GM21576 (cell line): ENCODE results near the gene SYNE1.
A peak's percentile ranks its signal among the peaks of the same experiment; 100 is the strongest.
"Not testable (repeated sequence)": the region's sequence is repeated elsewhere in the genome, so short reads cannot be mapped to it uniquely, and the experiment has no call there.

Source experiments
- ATAC-seq: cut with Tn5 transposase; IDR thresholded peaks from one replicate; pipeline ENCODE4 v1.9.1; 2021; ENCODE audit warnings: mild to moderate bottlenecking, moderate library complexity; ENCODE audit not compliant: unreplicated experiment

SYNE1 gene, protein sequence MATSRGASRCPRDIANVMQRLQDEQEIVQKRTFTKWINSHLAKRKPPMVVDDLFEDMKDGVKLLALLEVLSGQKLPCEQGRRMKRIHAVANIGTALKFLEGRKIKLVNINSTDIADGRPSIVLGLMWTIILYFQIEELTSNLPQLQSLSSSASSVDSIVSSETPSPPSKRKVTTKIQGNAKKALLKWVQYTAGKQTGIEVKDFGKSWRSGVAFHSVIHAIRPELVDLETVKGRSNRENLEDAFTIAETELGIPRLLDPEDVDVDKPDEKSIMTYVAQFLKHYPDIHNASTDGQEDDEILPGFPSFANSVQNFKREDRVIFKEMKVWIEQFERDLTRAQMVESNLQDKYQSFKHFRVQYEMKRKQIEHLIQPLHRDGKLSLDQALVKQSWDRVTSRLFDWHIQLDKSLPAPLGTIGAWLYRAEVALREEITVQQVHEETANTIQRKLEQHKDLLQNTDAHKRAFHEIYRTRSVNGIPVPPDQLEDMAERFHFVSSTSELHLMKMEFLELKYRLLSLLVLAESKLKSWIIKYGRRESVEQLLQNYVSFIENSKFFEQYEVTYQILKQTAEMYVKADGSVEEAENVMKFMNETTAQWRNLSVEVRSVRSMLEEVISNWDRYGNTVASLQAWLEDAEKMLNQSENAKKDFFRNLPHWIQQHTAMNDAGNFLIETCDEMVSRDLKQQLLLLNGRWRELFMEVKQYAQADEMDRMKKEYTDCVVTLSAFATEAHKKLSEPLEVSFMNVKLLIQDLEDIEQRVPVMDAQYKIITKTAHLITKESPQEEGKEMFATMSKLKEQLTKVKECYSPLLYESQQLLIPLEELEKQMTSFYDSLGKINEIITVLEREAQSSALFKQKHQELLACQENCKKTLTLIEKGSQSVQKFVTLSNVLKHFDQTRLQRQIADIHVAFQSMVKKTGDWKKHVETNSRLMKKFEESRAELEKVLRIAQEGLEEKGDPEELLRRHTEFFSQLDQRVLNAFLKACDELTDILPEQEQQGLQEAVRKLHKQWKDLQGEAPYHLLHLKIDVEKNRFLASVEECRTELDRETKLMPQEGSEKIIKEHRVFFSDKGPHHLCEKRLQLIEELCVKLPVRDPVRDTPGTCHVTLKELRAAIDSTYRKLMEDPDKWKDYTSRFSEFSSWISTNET (N-terminal part only)

GRCh38 chr6:152637296-152638047 is at the start of gene SYNE1:
Gene SYNE1 (minus strand): TSS chr6:152637362. CDS start chr6:152628331, 9,031 bp downstream.
- no peak for ATAC-seq

- no peak for ATAC-seq
Measured at GRCh38 chr6:152685819-152686218, 48.7 kb upstream of the SYNE1 start.

DNA sequence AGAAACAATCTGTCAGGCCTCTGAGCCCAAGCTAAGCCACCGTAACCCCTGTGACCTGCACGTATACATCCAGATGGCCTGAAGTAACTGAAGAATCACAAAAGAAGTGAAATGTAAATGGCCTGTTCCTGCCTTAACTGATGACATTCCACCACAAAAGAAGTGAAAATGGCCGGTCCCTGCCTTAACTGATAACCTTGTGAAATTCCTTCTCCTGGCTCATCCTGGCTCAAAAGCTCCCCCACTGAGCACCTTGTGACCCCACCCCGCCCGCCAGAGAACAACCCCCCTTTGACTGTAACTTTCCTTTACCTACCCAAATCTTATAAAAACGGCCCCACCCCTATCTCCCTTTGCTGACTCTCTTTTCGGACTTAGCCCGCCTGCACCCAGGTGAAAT is 45.8 kb upstream of the SYNE1 start:
- not testable (repeated sequence) for ATAC-seq

GRCh38 chr6:152682141-152682540 is 45.0 kb upstream of the SYNE1 start:
- ATAC-seq = no peak

DNA sequence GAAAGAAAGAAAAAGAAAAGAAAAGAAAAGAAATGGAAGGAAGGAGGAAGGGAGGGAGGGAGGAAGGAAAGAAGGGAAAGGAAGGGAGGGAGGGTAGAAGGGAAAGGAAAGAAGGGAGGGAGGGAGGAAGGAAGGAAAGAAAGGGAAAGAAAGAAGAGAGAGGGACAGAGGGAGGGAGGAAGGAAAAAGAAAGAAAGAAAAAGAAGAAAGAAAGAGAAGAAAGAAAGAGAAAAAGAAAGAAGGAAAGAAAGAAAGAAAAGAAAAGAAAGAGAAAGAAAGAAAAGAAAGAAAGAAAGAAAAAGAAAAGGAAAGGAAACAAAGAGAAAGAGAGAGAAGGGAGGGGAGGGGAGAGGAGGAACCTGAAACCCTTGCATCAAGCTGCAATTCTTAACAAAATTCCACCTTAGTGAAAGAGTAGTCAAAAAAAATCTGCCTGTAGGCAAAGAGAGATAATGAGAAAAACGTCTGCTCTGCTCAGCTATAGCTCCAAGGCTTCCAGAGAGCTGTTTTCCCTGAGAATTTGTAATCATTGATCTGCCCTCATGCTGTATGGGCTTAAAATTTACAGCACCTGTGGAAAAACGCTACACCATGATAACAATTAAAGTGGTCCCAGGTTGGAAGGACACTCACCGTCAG is 43.8 kb upstream of the SYNE1 start:
- no peak for ATAC-seq

DNA sequence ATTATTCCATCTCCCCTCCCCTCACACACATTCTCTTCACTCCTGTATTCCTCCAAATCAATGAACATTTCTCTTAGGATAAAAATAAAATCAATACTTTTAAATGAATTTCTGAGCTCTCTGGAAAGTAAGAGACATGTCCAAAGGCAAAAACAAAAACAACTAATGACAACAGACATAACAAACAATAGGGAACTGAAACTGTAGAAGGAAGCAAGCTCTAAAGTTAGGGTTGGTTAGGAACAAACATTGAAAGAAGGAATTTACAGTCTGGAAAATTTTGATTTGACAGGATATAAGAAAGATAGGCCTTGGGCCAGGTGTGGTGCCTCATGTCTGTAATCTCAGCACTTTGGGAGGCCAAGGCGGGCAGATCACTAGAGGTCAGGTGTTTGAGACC is 43.0 kb upstream of the SYNE1 start:
- ATAC-seq = no peak

DNA sequence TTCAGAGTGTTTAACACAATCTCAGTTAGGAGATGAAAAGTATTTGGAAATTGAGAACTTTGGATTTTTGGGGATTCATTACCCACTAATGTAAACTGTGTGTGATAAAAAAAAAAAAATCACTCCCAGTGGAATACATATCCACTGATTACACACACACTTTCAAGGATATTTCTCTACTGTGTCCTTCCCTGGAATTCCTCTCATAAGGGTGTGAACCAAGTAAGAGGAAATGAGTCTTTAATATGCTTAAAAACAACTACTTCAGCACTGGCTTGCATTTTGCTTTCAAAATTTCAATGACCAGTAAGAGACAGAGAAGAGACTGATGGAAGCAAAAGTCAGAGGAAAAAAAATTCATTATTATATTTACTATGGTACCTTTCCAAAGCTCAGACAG is 36.1 kb upstream of the SYNE1 start:
- ATAC-seq = no peak

DNA sequence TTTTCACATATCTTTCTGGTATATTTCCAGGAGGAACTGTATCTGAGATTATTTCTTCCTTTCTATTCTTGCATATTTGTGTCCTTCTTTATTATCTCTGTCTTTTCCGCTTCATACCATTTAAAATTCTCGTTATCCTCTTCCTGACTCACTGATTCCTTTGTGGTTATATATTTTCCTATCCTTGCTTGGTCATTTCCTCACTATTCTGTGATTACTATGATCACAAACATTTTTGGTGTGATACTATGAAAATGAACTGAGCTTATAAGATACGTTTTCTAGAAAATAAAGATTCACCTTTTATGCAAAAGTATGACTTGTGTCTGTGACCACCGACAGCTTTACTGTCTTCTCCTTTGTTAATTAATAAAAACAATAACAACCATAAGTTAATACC is 34.0 kb upstream of the SYNE1 start:
- no peak for ATAC-seq

DNA sequence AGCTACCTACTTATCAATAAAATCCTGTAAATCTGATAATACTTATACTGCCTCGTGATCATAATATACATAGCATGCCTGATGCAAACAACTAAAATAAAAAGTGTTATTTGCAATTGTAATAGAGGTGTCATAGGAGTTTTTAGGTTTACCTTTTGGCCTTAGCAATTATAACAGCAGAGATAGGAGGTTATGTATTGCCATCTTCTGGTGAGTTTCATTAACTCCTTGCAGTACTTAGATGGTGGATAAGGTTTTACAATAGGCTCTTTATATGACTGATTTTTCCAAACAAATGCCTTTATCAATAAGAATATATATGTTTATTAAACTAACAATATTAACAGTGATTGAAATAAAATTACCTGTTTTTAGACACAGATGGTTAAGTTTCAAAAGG is 32.7 kb upstream of the SYNE1 start:
- no peak for ATAC-seq

- ATAC-seq = no peak
Measured at GRCh38 chr6:152661776-152662175, 24.6 kb upstream of the SYNE1 start.

GRCh38 chr6:152651986-152652385 is 14.8 kb upstream of the SYNE1 start:
- no peak for ATAC-seq

GRCh38 chr6:152648105-152648504 is 10.9 kb upstream of the SYNE1 start:
- ATAC-seq = no peak

DNA sequence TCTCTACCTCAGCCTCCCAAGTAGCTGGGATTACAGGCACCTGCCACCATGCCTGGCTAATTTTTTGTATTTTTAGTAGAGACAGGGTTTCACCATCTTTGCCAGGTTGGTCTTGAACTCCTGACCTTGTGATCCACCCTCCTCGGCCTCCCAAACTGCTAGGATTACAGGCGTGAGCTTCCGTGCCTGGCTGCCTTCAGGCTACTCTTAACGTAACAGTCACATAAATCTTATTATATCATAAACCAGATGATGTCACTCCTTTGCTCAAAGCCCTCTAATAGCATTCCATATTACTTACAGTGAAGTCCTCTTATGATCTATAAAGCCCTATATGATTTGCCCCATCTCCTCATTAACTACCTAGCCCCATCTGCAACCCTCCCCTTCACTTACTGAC is 9.6 kb upstream of the SYNE1 start:
- ATAC-seq = not testable (repeated sequence)

DNA sequence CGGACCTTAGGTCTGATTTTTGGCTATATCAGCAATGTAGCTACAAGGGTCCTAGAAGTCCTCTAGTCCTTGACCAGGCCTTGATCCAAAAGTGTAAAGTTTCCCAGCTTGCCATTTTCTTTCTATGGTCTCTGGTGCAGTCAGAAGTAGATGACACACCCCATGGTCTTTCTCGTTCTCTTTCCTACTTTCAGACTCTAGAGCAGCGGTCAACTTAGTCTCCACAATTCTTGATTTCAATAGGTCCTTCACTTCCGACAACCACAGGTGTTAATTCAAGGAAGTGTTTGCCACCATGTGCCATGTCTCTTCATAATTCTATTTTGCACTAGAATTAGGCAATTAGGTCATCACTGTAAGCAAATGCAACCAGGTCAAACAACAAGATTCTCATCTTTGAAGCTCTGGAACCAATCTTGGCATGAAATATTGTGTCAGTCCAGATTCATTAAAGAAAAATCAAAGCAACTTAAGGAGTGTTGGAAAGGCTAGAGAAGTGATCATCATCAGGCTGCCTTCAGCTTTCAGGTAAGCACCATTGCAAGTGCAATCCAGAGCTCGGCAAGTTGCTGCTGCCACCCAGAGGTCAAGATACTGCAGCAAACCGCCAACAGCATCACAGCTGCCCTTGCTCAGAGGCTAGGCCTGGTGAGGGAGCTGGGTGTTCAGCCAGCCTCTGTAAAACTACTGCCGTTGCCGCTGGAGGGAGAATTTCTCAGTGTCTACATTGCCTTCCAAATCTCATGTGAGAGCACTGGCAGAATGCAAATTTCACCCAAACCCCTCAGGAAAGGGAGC is 5.6 kb upstream of the SYNE1 start:
- peak; percentile 83 for ATAC-seq

DNA sequence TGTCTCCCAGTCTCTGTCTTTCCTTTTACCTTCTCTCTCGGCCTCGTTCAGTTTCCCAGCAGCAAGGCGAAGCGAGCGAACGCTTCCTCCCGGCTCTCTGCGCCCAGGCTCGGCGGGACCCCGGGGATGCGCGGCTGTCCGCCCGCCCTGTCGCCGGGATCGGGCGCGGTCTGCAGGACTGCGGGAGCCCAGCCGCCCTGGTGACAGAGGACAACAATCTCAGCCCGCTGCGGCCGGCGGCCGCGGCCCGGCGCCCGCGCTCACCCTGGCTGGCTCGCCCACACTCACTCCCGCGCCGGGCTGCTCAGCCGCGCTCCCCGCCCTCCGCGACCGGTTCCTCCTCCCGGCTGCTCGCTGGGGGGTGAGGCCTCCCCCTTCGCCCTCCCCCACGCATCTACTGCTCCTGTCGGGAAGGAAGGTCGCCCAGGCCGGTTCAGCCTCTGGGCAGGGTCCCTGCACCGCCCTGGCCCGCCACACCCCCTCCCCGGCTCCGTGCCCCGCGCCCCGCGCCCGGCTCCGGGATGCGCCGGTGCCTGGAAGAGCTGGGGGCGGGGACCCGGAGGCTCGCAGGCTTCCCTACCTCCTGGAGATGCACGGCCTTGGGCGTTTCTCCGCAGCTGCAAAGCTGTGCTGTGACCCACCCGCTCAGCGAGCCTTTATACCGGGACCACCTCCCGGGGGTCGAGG is 410 bp downstream of the SYNE1 start:
- no peak for ATAC-seq

DNA sequence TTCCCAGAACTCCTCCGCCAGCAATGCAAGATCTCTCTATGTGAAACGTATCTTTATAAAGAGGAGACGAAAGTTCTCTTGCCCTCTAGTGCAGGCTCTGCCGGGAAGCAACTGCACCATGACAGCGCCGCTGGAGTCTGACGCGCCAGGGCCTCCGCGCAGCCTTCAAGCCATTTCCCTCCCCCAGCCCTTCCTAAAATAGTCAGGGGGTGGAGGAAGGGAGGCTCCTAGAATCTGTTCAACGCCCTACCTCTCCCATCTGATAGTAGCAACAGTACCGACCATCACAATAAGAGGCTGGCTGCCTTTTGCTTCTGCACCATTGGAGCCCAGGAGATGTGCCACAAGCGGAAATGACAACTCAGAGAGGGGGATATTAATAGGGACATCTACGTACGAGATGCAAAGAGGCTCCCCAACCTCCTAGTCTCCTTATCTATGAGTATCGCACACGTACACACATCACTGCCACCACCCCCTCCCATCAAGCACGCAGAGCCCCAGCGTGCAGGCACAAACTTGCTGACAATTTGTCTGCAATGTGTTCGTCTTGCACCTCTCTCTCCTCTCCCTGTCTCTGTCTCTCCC is 1.0 kb downstream of the SYNE1 start:
- ATAC-seq = no peak

DNA sequence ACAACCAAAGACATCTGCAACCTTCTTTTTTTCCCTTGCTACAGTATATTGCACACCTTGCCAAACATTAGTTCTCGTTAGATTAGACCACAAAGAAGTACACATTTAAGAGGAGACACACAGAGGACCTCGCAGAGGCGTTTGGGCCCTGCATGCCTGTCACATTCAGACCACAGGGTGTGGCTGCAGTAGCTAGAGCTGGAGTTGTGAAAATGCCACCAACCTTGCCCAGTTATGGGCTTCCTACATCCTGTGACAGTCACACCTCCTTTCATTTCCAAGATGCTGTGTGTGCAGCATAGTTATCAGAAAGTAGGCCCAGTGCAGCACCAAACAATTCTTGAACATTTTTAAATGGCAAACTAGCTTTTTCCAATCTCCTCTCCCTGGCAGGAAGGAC is 2.4 kb downstream of the SYNE1 start:
- ATAC-seq = peak; percentile 67

DNA sequence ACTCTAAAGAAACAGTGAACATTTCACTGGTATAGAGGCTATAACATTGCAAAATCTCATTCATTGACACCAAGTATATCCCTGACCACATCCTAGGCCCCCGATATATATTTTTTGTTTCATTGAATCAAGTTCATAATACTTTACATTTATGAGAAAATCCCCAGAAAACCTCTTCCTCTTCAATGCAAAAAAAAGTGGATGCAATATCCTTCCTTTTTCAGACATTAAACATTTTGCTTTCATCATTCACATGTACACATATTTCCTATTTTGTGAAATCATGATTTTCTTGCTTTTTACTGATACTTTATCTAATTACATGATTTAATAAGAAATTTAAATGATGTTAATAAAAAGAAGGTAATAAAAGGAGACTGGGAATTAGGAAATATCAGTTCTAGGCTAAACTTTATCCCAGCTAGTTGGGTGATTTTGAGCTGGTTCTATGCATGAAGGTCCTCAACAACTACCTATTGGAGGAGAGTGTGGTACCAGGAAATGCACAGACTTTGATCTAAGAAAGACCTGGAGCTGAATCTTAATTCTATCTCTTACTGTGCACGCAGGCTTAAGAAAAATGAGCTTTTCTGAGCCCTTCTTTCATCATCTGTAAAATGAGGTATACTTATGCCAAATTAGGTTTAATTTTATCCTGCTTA is 4.9 kb downstream of the SYNE1 start:
- ATAC-seq = no peak
